Neural progenitor cell (in vitro differentiated cells): ENCODE measurements around the gene DNAH9. TPM values are rescaled to one million over a fixed set of nuclear protein-coding genes. Genes with fewer than 3 reads are reported as not detected.

Source experiments
- DNase-seq: peaks from one replicate; pipeline ENCODE4 v3.0.0-alpha.2; 2016; ENCODE audit warnings: low spot score
- H2AFZ ChIP-seq: fragments of 200-600 bp; sonication (generic); replicated peaks from 2 replicates; pipeline ENCODE4 v1.6.1; 2016; ENCODE audit warnings: antibody characterized with exemption
- H3F3A ChIP-seq: fragments of 200-600 bp; sonication (generic); 2 replicates; pipeline ENCODE4 v1.6.1; 2016; ENCODE audit warnings: antibody characterized with exemption, low read depth
- H3K27ac ChIP-seq: fragments of 200-600 bp; sonication (generic); 2 replicates; pipeline ENCODE4 v1.5.1; 2016; ENCODE audit warnings: mild to moderate bottlenecking
- H3K27me3 ChIP-seq: fragments of 200-600 bp; sonication (generic); 2 replicates; pipeline ENCODE4 v1.6.1; 2016; ENCODE audit warnings: mild to moderate bottlenecking, moderate library complexity
- H3K36me3 ChIP-seq: fragments of 200-600 bp; sonication (generic); 2 replicates; pipeline ENCODE4 v1.5.1; 2016
- H3K4me1 ChIP-seq: fragments of 200-600 bp; sonication (generic); 2 replicates; pipeline ENCODE4 v1.6.1; 2016; ENCODE audit warnings: mixed run types
- H3K4me2 ChIP-seq: fragments of 200-600 bp; sonication (generic); 2 replicates; pipeline ENCODE4 v1.6.1; 2016
- H3K4me3 ChIP-seq: fragments of 200-600 bp; sonication (generic); 2 replicates; pipeline ENCODE4 v1.5.1; 2016
- H3K79me2 ChIP-seq: fragments of 200-600 bp; sonication (generic); 2 replicates; pipeline ENCODE4 v1.6.1; 2016; ENCODE audit warnings: low read depth
- H3K9ac ChIP-seq: fragments of 200-600 bp; sonication (generic); 2 replicates; pipeline ENCODE4 v1.6.1; 2016
- H3K9me3 ChIP-seq: fragments of 200-600 bp; sonication (generic); 2 replicates; pipeline ENCODE4 v1.5.1; 2016; ENCODE audit warnings: low read depth
- H4K20me1 ChIP-seq: fragments of 200-600 bp; sonication (generic); 2 replicates; pipeline ENCODE4 v1.6.1; 2016; ENCODE audit warnings: low read depth
- H3K27ac Mint-ChIP-seq: 3 replicates; pipeline ENCODE4 v1.8.0; 2021; ENCODE audit warnings: mixed read lengths
- H3K27me3 Mint-ChIP-seq: 2 replicates; pipeline ENCODE4 v1.8.0; 2022; ENCODE audit warnings: low read depth, mild to moderate bottlenecking, inconsistent platforms, moderate library complexity, mixed read lengths; ENCODE audit not compliant: insufficient read depth
- H3K36me3 Mint-ChIP-seq: 3 replicates; pipeline ENCODE4 v1.8.0; 2021; ENCODE audit warnings: mixed read lengths
- H3K4me1 Mint-ChIP-seq: 3 replicates; pipeline ENCODE4 v1.8.0; 2021; ENCODE audit warnings: mixed read lengths
- H3K4me3 Mint-ChIP-seq: 3 replicates; pipeline ENCODE4 v1.8.0; 2021; ENCODE audit warnings: mild to moderate bottlenecking, moderate library complexity, mixed read lengths
- H3K9me3 Mint-ChIP-seq: 3 replicates; pipeline ENCODE4 v1.8.0; 2020; ENCODE audit warnings: mixed read lengths
- EZH2 ChIP-seq: fragments of 200-600 bp; sonication (generic); IDR thresholded peaks from 2 replicates; pipeline ENCODE4 v1.6.1; 2017; ENCODE audit warnings: antibody characterized with exemption, mild to moderate bottlenecking, moderate library complexity
- EZH2phosphoT487 ChIP-seq: fragments of 200-600 bp; sonication (generic); IDR thresholded peaks from 2 replicates; pipeline ENCODE4 v1.6.1; 2017; ENCODE audit warnings: antibody characterized with exemption
- total RNA-seq: library from RNA; depleted of rRNA; stranded (reverse); fragments of >200 nt; gene quantifications from 2 replicates; pipeline ENCODE4 v1.2.3, GENCODE V29; 2015; ENCODE audit warnings: low replicate concordance
- TF ChIP-seq, protein P1 (sequence below): fragments of 200-600 bp; sonication (generic); IDR thresholded peaks from 2 replicates; pipeline ENCODE4 v1.5.1; 2017; ENCODE audit warnings: antibody characterized with exemption, mild to moderate bottlenecking

DNAH9 gene
- total RNA-seq, 1 donor from 2014 or later = 1.3 TPM

DNA sequence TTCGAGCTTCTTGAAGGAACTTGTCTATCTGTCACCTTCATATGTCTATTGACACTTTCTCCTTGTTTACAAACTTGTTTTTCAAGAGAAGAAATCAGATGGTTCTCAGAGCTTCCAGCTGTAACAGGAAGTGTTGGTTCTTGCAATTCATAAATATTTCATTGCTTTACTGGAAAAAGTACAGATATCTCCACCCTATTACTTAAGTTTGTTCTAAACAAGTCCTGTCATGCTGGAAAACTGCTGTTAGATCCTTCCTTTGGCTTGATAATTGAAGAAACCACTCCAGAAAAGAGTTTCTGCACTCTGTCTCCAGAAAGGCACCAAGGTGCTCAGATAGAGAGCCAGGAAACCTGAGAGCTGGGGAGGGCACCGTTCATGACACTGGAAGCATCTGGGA, 181.6 kb downstream of the DNAH9 start:
- no peak overlapping the region for H3K4me2 ChIP-seq
- H3K27ac ChIP-seq = no peak overlapping the region
- Mint-ChIP-seq H3K4me1 (no peaks in the 10 kb centered on the region), H3K27ac (no peak overlapping the region), H3K27me3 (peaks cover 5% of the 10 kb centered on the region), H3K36me3 (no peaks in the 10 kb centered on the region), H3K4me3 (no peak overlapping the region), H3K9me3 (no peaks in the 10 kb centered on the region)
- H4K20me1 ChIP-seq = no peaks in the 10 kb centered on the region
- TF ChIP-seq EZH2phosphoT487 = no peak
- TF ChIP-seq EZH2 = no peak
- TF ChIP-seq, protein P1, sequence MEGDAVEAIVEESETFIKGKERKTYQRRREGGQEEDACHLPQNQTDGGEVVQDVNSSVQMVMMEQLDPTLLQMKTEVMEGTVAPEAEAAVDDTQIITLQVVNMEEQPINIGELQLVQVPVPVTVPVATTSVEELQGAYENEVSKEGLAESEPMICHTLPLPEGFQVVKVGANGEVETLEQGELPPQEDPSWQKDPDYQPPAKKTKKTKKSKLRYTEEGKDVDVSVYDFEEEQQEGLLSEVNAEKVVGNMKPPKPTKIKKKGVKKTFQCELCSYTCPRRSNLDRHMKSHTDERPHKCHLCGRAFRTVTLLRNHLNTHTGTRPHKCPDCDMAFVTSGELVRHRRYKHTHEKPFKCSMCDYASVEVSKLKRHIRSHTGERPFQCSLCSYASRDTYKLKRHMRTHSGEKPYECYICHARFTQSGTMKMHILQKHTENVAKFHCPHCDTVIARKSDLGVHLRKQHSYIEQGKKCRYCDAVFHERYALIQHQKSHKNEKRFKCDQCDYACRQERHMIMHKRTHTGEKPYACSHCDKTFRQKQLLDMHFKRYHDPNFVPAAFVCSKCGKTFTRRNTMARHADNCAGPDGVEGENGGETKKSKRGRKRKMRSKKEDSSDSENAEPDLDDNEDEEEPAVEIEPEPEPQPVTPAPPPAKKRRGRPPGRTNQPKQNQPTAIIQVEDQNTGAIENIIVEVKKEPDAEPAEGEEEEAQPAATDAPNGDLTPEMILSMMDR = no peak
- peak overlapping the region; percentile 5 for H2AFZ ChIP-seq
- no peaks in the 10 kb centered on the region for H3K9me3 ChIP-seq
- no peaks in the 10 kb centered on the region for H3F3A ChIP-seq
- H3K9ac ChIP-seq = no peak overlapping the region
- H3K79me2 ChIP-seq = no peaks in the 10 kb centered on the region
- no peaks in the 10 kb centered on the region for H3K36me3 ChIP-seq
- H3K27me3 ChIP-seq = no peaks in the 10 kb centered on the region
- no peak for DNase-seq
- no peak overlapping the region for H3K4me3 ChIP-seq
- no peaks in the 10 kb centered on the region for H3K4me1 ChIP-seq

DNA sequence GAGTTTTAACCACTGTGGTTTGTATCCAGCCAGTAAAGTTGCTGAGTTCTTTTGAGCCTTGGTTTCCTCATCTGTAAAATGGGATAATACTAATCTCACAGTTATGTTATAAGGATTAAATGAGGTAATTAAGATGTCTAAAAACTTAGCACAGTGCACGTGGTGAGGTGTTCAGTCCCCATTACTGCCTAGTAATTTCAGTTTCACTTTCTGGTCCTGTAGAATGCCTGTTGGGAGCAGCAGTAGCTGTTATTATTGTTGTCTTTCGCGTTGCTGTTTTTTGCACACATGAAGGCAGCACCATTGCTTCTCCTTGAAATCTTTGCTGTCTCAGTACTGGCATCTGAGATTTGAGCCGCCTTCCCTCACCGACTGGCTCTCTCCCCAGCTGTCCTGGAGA, 182.4 kb downstream of the DNAH9 start:
- no peaks in the 10 kb centered on the region for H3F3A ChIP-seq
- H3K4me2 ChIP-seq = no peak overlapping the region
- H2AFZ ChIP-seq = no peak overlapping the region
- H3K9me3 Mint-ChIP-seq = no peaks in the 10 kb centered on the region
- H4K20me1 ChIP-seq = no peaks in the 10 kb centered on the region
- H3K4me3 ChIP-seq = no peak overlapping the region
- no peak overlapping the region for H3K9ac ChIP-seq
- H3K9me3 ChIP-seq = no peaks in the 10 kb centered on the region
- no peaks in the 10 kb centered on the region for H3K4me1 Mint-ChIP-seq
- DNase-seq = no peak
- H3K79me2 ChIP-seq = no peaks in the 10 kb centered on the region
- H3K36me3 Mint-ChIP-seq = no peaks in the 10 kb centered on the region
- TF ChIP-seq EZH2 = no peak
- TF ChIP-seq, protein P1 = no peak
- TF ChIP-seq EZH2phosphoT487 = no peak
- no peaks in the 10 kb centered on the region for H3K4me1 ChIP-seq
- H3K27ac ChIP-seq = no peak overlapping the region
- H3K27ac Mint-ChIP-seq = no peak overlapping the region
- no peaks in the 10 kb centered on the region for H3K27me3 ChIP-seq
- no peak overlapping the region for H3K4me3 Mint-ChIP-seq
- no peaks in the 10 kb centered on the region for H3K36me3 ChIP-seq
- peaks cover 5% of the 10 kb centered on the region for H3K27me3 Mint-ChIP-seq

DNA sequence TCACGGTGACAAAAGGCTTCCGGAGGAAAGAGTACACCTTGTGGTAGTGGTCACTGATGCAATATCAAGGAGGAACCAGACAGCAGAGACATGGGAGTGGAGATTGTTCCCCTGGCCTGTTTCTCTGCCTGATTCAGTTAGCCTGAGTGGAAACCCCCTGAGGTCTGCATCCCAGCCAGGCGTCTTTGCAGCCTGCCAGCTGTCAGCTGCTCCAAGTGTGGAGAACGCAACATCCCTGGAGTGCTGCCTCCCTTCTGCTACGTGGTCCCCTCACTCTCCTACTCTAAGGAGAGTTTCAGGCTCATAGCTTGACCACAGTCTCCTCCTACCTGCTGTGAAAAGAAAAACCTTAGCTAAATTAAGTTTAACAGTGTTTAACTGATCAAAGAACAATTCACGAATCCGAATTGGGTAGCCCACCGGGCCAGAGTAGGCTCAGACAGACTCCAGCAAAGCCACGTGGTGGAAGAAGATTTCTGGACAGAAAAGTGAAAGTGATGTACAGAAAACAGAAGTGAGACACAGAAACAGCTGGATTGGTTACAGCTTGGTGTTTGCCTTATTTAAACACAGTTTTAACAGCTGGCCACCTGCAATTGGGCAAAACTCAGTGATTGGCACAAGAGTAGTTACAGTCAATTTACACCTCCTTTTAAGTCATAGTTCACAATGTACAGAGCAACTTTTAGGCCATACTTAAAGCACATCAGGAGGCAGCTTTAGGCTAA, 188.6 kb downstream of the DNAH9 start:
- no peak overlapping the region for H3K9ac ChIP-seq
- H3K27ac ChIP-seq = no peak overlapping the region
- H2AFZ ChIP-seq = no peak overlapping the region
- H3K36me3 Mint-ChIP-seq = peaks cover 2% of the 10 kb centered on the region
- no peak overlapping the region for H3K27ac Mint-ChIP-seq
- no peaks in the 10 kb centered on the region for H4K20me1 ChIP-seq
- no peak overlapping the region for H3K4me3 ChIP-seq
- no peak overlapping the region for H3K4me2 ChIP-seq
- H3K27me3 ChIP-seq = no peaks in the 10 kb centered on the region
- H3K79me2 ChIP-seq = no peaks in the 10 kb centered on the region
- DNase-seq = no peak
- H3K9me3 Mint-ChIP-seq = peaks cover 11% of the 10 kb centered on the region
- no peaks in the 10 kb centered on the region for H3K36me3 ChIP-seq
- H3K27me3 Mint-ChIP-seq = peaks cover 5% of the 10 kb centered on the region
- H3K4me3 Mint-ChIP-seq = no peak overlapping the region
- no peaks in the 10 kb centered on the region for H3K4me1 Mint-ChIP-seq
- H3K9me3 ChIP-seq = peaks cover 7% of the 10 kb centered on the region
- H3F3A ChIP-seq = no peaks in the 10 kb centered on the region
- TF ChIP-seq, protein P1 = no peak
- TF ChIP-seq EZH2phosphoT487 (no peak), EZH2 (no peak)
- H3K4me1 ChIP-seq = no peaks in the 10 kb centered on the region
